ENCODE data around the gene BDKRB2. TPM values are rescaled to one million over a fixed set of nuclear protein-coding genes. Genes with fewer than 3 reads are reported as not detected.

Gene BDKRB2
- total RNA-seq, 1 experiment from 2014 or later, result 0.05 TPM

GRCh38 chr14:96170961-96171592 is 33.6 kb upstream of the BDKRB2 start:
- TF ChIP-seq REST (IDR thresholded peaks at IDR 0.05; ENCODE audit: insufficient read depth in 1 of 2, low read depth in 2 of 2, low read length in 1 of 2) (no peak), SIN3A (IDR thresholded peaks at IDR 0.05; ENCODE audit: borderline replicate concordance, insufficient read depth, low read depth, low read length) (no peak), POLR2AphosphoS5 (IDR thresholded peaks at IDR 0.05; ENCODE audit: low read depth, low read length) (no peak), CTCF (IDR thresholded peaks at IDR 0.05) (no peak), TCF7L2 (IDR thresholded peaks at IDR 0.05; ENCODE audit: low read depth, low read length) (no peak)
- peaks cover 3% of the 10 kb centered on the region; the same call in 1 of the 2 replicates for H3K4me1 ChIP-seq (ENCODE audit: control insufficient read depth, insufficient read depth, low read length)
- H3K9me3 ChIP-seq (ENCODE audit: control insufficient read depth, insufficient read depth, low read depth, low read length), result no peaks in the 10 kb centered on the region
- CTCF ChIA-PET, result no interaction called here
- in situ Hi-C loops (cut with HindIII; ENCODE audit: low pct_unique_long_range_greater_than_20kb, low sequenced_read_pairs), result no loop called here
- H3K36me3 ChIP-seq (ENCODE audit: control insufficient read depth, insufficient read depth, low read length), result no peaks in the 10 kb centered on the region
- POLR2A ChIA-PET, result no interaction called here
- no peak overlapping the region for H3K27ac ChIP-seq (ENCODE audit: low read length)
- ATAC-seq, result no peak
- intact Hi-C loops (cut with micrococcal nuclease; ENCODE audit: unreplicated experiment), result no loop called here
- no peak for DNase-seq (ENCODE audit: low read depth, low spot score)
- H3K27me3 ChIP-seq (ENCODE audit: control insufficient read depth, insufficient read depth, low read length), result no peaks in the 10 kb centered on the region
- BruUV-seq (replicated peaks), result no TSS peak
- no peak overlapping the region for H3K4me3 ChIP-seq (ENCODE audit: low read depth in 2 of 2, low read length in 2 of 2)

GRCh38 chr14:96173636-96174475 is 30.8 kb upstream of the BDKRB2 start:
- Histone ChIP-seq H3K36me3 (ENCODE audit: control insufficient read depth, insufficient read depth, low read length) (no peaks in the 10 kb centered on the region), H3K4me1 (ENCODE audit: control insufficient read depth, insufficient read depth, low read length) (no peaks in the 10 kb centered on the region), H3K27me3 (ENCODE audit: control insufficient read depth, insufficient read depth, low read length) (no peaks in the 10 kb centered on the region), H3K4me3 (ENCODE audit: low read depth in 2 of 2, low read length in 2 of 2) (no peak overlapping the region), H3K9me3 (ENCODE audit: control insufficient read depth, insufficient read depth, low read depth, low read length) (no peaks in the 10 kb centered on the region), H3K27ac (ENCODE audit: low read length) (no peak overlapping the region)
- ChIA-PET POLR2A (no interaction called here), CTCF (no interaction called here)
- intact Hi-C loops (cut with micrococcal nuclease; ENCODE audit: unreplicated experiment), result no loop called here
- ATAC-seq (no peak), DNase-seq (ENCODE audit: low read depth, low spot score) (no peak)
- no TSS peak for BruUV-seq (replicated peaks)
- in situ Hi-C loops (cut with HindIII; ENCODE audit: low pct_unique_long_range_greater_than_20kb, low sequenced_read_pairs), result no loop called here
- TF ChIP-seq REST (IDR thresholded peaks at IDR 0.05; ENCODE audit: insufficient read depth in 1 of 2, low read depth in 2 of 2, low read length in 1 of 2), result no peak
- TF ChIP-seq TCF7L2 (IDR thresholded peaks at IDR 0.05; ENCODE audit: low read depth, low read length), result no peak
- no peak for TF ChIP-seq SIN3A (IDR thresholded peaks at IDR 0.05; ENCODE audit: borderline replicate concordance, insufficient read depth, low read depth, low read length)
- TF ChIP-seq CTCF (IDR thresholded peaks at IDR 0.05), result no peak
- TF ChIP-seq POLR2AphosphoS5 (IDR thresholded peaks at IDR 0.05; ENCODE audit: low read depth, low read length), result no peak
